ENCODE data around the gene KDM4B.

KDM4B gene

GRCh38 chr19:5031231-5032100 is 62.6 kb downstream of the KDM4B start:
- peak; percentile 92 for TF ChIP-seq CTCF (IDR thresholded peaks at IDR 0.05; ENCODE audit: low read depth, low read length)
- no peak overlapping the region for H3K4me3 ChIP-seq (replicated peaks in 1 of 2; ENCODE audit: low read depth in 2 of 2, low read length in 2 of 2)
- DNase-seq (ENCODE audit: low read depth in 2 of 2), result peak; percentile 78 to 80

- H3K4me3 ChIP-seq (replicated peaks in 1 of 2; ENCODE audit: low read depth in 2 of 2, low read length in 2 of 2), result no peak overlapping the region
- TF ChIP-seq CTCF (IDR thresholded peaks at IDR 0.05; ENCODE audit: low read depth, low read length), result peak; percentile 1
- peak in 1 of 2 donors; percentile 71 for DNase-seq (ENCODE audit: low read depth in 2 of 2)
Observed at GRCh38 chr19:5032101-5032967, 63.4 kb downstream of the KDM4B start.

- no peak for DNase-seq (ENCODE audit: low read depth in 2 of 2)
- H3K4me3 ChIP-seq (replicated peaks in 1 of 2; ENCODE audit: low read depth in 2 of 2, low read length in 2 of 2), result no peak overlapping the region
- no peak for TF ChIP-seq CTCF (IDR thresholded peaks at IDR 0.05; ENCODE audit: low read depth, low read length)
Observed at GRCh38 chr19:5035105-5035761, 66.3 kb downstream of the KDM4B start.

GRCh38 chr19:5035793-5036697 is 67.1 kb downstream of the KDM4B start:
- no peak overlapping the region for H3K4me3 ChIP-seq (replicated peaks in 1 of 2; ENCODE audit: low read depth in 2 of 2, low read length in 2 of 2)
- DNase-seq (ENCODE audit: low read depth in 2 of 2), result no peak
- no peak for TF ChIP-seq CTCF (IDR thresholded peaks at IDR 0.05; ENCODE audit: low read depth, low read length)

- no peak for TF ChIP-seq CTCF (IDR thresholded peaks at IDR 0.05; ENCODE audit: low read depth, low read length)
- no peak overlapping the region for H3K4me3 ChIP-seq (replicated peaks in 1 of 2; ENCODE audit: low read depth in 2 of 2, low read length in 2 of 2)
- peak; percentile 51 to 60 for DNase-seq (ENCODE audit: low read depth in 2 of 2)
Observed at GRCh38 chr19:5036698-5037563, 68.0 kb downstream of the KDM4B start.

Measured in cardiac fibroblast (primary cell).